HPDE6-E6E7 (cell line): Measurements from ENCODE around the gene LHPP.

Experiments used
- DNase-seq: peaks from one replicate; pipeline ENCODE4 v3.0.0; 2011; ENCODE audit warnings: missing footprints; ENCODE audit errors: extremely low spot score

Gene LHPP

GRCh38 chr10:124447751-124448466 lies 13.7 kb upstream of the LHPP start:
- DNase-seq: no peak

- DNase-seq: no peak
These were observed 12.9 kb upstream of the LHPP start for GRCh38 chr10:124448696-124449169.

GRCh38 chr10:124449170-124450011 lies 12.2 kb upstream of the LHPP start:
- peak; percentile 48 for DNase-seq

GRCh38 chr10:124450012-124450782 lies 11.4 kb upstream of the LHPP start, which contains the start of gene NKX1-2:
Gene NKX1-2, minus strand, starts transcription at chr10:124450035. Its CDS starts 92 bp downstream, at chr10:124449943.
- no peak for DNase-seq

DNA sequence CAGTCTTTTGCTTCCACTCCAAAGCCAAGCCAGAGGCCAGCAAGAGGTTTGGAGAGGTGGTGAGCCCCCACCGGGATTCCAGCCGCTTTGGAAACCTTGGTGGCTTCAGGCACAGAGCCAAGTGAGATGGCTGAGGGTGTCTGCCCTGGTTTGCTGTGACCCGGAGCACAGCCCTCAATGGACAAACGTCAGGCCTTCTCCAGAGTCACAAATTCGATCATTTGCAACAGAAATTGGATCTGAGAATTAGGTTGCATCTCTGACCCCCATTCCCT lies 10.9 kb upstream of the LHPP start:
- DNase-seq: no peak

- no peak for DNase-seq
These were observed 10.3 kb upstream of the LHPP start for GRCh38 chr10:124451276-124451675.

DNA sequence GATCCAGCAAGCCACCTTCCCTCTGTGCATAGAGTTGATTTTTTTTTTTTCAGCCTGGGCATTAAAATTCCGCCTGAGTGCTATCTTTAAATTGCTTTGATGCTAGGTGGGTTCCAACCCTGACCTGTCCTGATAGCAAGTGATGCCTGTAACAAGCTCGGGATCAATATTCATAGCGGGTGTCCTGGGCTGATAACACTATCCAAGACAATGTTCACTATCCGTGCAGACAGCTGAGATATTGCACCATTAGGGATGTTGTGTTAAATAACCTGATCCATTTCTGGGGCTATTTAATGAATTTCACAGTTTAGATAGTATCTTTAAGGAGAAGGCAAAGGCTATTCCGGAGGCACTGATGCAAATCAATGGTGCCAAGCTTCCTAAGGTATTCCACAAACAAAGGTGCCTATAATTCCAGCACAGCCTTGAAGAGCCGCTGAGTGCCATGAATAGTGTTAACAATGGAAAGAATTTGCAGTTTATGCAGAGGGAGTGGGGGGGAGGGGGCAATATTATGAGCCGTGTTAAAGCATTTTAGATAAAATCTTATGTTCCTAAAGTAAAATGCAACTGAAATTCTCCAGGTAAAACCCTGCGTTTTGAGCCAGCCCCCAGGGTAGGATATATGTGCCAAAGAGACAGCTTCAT lies 7.5 kb upstream of the LHPP start:
- DNase-seq: no peak

DNA sequence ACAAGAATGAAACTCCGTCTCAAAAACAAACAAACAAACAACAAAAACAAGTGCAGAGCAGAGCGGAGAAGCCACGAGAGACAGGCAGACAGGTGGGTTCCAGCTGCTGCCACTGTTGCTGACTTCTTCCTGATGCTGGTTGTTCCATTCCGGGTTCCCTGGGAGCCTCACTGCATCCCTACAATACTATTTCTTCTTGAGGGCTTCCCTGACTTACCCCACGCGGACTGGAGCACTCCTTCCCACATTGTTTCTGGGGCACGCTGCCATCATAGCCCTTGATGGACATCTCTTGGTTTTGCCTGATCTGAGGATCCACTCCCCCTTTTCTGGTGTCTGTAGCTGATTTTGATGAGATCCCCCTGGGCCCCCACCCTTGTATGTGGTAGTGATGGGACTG lies 6.2 kb upstream of the LHPP start:
- no peak for DNase-seq

- DNase-seq: no peak
These were observed 3.1 kb upstream of the LHPP start for GRCh38 chr10:124458473-124458872.

DNA sequence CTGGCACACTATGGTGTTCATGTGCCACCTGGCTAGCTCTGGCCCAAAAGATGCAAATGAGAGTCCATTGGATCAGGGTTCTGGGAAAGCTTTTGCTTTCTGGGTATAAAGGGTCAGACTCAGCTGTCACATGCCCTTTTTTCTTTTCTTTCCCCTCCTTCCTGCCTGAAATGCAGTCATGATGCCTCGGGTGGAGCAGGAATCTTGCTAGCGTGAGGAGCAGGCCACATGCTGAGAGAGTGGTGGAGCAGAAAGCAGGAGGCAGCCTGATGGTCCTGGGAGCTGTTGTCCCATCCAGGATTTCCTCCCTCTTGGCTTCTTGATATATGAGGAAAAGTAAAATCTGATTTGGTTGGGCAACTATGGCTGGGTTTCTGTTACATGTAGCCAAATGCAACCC lies 2.7 kb upstream of the LHPP start:
- DNase-seq: no peak

DNA sequence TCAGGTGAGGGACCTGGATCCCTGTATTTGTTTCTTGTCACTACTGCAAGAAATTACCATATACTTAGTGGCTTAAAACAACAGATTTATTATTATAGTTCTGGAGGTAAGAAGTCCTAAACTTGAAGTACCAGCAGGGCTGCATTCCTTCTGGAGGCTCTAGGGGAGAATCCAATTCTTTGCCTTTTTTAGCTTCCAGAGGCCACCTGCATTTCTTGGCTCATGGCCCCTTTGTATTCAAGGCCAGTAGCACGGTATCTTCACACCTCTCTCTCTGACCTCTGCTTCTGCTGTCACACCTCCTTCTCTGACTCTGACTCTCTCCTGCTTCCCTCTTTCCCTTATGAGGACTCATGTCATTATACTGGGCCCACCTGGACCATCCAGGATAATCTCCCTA lies 2.2 kb upstream of the LHPP start:
- no peak for DNase-seq

DNA sequence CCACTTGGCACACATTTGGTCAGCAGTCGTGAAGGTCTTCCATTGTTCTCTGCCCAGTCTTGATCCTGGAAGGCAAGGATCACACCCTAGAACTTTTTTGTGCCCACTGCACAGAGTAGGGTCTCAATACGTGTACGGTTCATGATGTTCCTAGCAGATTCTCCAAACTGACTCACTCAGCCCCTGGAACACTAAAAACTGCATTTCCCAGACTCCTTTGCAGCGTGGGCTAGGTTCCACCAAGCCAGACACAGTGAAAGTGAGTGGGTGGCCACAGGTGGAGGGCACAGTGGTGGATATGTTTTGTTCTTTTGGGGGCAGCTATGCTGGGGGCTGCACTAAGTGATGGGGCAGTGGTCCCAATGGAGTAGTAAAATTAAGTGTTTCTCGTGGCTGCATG lies 1.5 kb upstream of the LHPP start:
- no peak for DNase-seq

DNA sequence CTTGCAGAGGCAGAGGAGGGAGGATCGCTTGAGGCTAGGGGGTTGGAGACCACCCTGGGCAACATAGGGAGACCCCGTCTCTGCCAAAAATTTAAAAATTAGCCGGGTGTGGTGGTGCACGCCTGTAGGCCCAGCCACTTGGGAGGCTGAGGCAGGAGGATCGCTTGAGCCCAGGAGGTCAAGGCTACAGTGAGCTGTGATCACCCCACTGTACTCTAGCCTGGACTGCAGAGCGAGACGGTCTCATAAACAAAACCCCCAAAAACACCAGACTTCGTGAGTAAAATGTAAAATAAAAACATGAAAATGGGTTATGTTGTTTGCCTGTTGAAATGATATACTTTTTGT lies 699 bp downstream of the LHPP start:
- DNase-seq: no peak

- DNase-seq: no peak
These were observed 2.7 kb downstream of the LHPP start for GRCh38 chr10:124464028-124464965.

DNA sequence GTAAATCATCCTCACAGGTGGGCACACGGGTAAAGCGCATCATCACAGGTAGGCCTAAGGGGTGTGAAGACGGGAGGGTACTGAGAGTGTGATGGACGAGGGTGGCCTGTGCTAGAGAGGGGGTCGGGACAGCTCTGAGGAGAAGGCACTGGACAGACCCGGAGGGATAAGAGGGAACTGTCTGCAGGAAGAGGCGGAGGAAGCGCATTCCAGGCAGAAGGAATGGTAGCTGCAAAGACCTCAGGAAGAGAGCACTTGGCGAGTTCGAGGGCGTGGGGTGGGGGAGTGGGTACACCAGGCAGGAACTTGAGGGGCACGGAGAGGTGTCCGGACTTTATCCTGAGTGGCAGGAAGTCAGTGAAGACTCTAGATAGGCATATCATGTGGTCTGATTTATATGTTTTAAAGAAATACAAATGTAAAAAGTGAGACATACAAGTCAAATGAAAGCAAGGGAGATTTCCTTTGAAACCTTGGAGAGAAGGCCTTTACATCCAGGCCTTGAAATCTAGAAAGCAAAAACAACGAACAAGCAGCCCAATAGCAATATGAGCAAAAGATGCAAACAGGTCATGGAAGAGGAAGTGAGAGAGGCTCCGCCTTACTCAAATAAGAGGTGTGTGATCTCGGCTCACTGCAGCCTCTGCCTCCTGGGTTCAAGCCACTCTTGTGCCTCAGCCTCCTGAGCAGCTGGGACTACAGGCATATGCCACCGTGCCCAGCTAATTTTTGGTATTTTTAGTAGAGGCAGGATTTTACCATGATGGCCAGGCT lies 3.6 kb downstream of the LHPP start:
- no peak for DNase-seq

DNA sequence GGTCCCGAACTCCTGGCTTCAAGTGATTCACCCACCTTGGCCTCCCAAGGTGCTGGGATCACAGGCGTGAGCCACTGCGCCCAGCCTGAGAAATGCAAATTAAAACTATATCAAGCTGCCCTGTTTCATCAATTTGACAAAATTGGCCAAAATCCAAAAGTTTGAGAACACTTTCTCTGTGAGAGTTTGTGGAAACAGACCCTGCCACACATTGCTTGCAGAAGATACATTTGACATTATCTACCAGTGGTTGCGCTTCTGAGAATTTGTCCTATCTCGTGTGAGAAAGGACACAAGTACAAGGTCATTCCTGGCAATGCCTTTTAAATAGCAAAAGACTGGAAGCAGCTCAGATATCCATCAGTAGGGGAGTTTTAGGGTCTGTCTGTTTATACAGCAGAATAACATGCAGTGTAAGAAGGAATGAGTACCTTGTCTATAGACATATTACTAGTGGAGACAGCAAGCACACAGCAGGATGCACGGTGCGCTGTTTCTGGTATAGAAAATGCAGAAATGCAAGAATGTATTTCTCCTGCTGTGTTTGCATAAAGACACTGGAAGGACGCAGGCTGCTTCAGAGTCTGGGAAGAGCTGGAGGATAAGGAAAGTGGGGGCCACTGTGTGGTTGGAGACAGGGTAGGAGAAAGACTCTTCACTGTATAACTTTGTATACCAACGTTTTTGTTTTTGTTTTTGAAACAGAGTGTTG lies 4.3 kb downstream of the LHPP start:
- DNase-seq: no peak

- DNase-seq: no peak
These were observed 5.5 kb downstream of the LHPP start for GRCh38 chr10:124467165-124467564.

GRCh38 chr10:124468624-124469023 lies 7.0 kb downstream of the LHPP start:
- no peak for DNase-seq

DNA sequence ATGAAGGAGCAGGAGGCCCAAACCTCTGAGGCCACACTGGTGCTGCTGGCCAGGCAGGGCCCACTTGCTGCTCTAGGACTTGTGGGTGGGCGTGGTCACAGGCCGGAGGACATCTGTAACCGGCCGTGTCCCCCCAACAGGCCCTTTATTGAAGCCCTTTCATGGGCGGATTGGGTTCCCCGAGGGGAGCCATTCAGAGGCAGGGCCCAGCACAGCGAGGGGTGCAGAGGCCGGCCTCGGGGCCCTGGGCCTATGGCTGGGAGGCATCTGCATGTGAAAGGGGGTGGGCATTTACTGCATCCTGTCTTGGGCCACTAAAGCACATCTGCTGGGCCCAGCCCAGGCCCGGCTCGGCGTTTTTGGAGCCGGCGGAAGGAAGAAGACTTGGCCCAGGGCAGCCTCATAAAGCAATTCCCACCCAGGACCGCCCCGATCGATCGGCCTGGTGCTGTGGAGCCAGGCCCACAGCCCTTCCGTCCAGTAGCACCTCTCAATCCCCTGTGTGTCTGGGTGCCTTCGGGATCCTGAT lies 8.4 kb downstream of the LHPP start:
- DNase-seq: no peak
